Stimulated activated CD4-positive, alpha-beta T cell treated with anti-CD3 and anti-CD28 coated beads, Interleukin-4, amount 100 ng/mL, for 48 hours (primary cell): ENCODE data around the gene PKD1L1.
"Not testable (repeated sequence)": the region's sequence is repeated elsewhere in the genome, so short reads cannot be mapped to it uniquely, and the experiment has no call there.

ENCODE experiments used
- DNase-seq, 2 donors: peaks; one replicate each; pipeline ENCODE4 v3.0.0-alpha.2; 2020; ENCODE audit warnings: low read depth in 2 of 2

Gene PKD1L1

DNA sequence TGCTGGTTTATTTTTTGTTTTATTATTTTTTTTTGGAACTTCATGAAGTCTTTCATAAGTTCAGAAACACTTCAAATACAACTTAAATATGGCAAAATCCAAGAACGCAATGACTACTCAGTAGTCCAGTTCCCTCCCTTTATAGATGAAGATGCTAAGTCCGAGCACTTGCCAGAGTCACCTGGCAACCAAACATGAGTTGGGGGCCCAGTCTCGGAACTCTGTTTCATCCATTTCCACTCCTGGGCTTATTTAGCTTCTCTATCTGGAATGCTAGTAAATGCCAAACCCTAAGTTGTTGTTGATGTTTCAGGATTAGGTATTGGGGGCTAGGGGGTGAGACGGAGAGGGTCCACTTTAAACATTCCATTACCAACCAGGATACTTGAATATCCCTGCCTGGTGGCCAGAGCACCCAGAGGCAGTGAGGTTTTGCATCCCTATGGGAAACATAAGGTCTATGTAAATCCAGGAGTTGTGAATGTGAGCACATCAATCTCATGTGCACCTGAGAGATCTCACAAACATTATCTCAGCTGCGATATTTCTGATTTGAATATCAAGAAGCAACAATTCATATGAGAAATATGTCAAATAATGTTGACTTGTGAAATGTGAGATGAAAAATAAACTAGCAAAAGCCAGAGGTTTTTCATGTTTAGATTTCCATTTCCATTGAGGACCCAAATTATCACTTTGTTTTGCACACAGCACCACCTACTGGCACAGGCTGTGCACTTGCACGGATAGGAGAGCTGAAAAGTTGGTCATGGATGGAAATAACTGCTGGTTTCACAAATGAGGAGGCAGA lies 129.3 kb downstream of the PKD1L1 start:
- DNase-seq = peak; percentile 23 to 45

DNA sequence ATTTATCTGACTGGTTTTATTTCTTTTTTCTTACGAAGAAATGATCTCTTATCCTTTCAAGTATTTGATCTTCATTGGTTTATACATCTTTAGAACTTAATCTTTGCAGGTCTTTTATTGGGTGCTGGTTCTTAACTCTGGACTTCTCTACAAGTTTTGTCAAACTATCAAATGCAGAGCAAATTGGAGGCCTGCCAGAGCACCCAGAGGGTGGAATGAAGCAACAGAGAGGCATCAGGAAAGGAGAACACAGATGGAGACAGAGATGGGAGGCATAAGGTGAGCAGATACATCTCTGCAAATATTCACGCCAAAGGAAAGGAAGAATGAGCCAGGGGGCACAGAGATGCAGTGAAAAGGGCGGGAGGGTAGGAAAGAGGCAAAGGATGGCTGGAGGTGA lies 130.3 kb downstream of the PKD1L1 start:
- no peak for DNase-seq

DNA sequence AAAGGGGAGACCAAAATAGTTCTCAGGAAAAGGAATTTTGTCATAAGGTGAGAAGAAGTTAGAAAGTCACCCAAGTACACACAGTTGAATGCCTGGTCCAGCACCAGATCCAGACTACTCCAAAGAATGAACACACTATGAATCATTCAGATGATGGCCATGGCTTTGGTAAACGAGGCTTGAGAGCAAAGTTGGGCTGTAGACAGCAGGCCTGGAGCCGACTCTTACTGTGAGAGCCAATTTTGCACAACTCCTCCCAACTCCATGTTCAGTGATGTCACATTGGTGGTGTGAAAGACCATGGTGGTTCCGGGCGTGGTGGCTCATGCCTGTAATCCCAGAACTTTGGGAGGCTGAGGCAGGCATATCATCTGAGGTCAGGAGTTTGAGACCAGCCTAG lies 131.6 kb downstream of the PKD1L1 start:
- no peak for DNase-seq

DNA sequence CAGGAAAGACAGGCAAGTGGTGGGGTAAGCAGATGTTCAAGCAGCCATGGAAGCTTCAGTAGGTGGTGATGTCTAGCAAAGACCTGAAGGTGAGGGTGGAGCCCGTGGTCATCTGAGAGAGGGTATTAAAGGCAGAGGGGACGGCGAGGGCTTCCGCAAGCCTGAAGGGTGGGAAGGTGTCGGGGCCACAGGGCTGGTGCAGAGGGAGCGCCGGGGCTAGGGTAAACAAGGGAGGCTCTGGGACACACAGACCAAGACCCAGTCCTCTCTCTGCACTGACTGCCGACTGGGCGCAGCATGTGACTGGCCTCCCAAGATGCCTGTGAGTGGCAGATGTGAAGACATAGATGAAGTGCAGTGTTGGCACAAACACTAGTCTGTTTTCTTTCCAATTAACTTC lies 132.4 kb downstream of the PKD1L1 start:
- DNase-seq = no peak

DNA sequence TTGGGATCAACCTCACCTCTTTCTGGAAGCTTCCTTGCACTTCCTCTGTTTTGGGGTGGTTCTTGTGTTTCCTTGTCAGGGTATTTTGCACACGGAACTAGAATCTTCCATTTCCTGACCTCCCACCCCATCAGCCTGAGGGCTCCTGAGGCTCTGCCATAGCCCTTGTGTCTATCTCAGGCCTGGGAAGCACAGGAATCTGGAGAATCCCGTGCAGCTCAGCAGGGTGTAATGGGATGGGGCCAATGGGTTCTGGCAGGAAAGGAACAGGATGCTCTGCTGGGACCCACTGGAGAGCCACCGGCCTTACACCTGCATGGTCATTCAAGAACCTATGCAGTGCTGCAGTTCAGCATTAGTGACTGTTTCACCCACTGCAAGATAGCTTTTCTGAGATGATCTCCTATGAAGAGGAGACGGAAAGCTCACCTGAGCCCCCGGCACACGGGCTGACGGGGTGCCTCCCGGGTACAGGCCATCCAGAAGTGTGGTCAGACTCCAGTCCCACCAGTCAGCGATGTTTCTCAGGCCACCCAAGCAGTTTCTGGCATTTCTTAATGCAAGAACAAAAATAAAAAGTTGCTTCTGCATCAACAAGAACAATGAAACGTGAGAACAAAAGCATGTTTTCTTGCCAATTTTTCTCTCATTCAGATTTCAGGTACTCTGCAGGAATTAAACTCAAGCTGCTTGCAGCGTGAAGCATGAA lies 133.2 kb downstream of the PKD1L1 start:
- DNase-seq = no peak

- no peak for DNase-seq
Measured at GRCh38 chr7:47813620-47814260, 134.5 kb downstream of the PKD1L1 start.

GRCh38 chr7:47812429-47813136 lies 135.7 kb downstream of the PKD1L1 start:
- DNase-seq = no peak

DNA sequence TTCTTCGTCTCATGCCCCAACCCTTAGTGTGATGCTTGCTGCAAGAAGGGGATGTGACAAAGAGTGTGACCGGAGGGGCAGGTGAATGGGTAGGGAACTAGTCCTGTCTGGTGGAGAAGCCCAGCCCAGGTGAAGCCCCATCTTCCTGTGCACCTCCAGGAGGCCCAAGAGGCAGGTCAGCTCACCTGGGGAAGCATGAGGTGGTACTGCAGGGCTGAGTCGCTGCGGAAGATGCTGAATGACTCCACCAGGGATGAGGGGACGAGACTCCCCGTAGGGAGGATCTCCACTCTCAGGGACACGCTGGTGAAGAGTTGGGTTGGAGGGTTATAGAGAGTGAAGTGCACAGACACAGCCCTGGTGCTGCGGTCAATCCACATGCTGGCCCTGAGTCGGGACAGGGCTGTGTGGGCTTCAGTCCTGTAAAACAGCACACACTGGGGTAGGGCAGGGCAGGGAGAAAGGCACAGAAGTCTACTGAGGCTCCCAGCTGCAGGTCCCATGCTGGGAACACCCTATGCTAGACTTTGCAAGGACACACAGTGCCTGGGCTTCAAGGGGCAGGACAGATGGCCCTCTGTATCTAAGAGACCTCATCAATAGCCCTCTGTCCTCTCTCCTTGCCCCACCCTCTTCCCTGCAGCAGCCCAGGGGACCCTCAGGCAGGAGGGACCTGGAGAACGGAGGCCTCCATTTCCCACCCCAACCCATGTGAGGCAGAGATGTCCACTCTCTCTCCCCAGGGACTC lies 136.5 kb downstream of the PKD1L1 start:
- DNase-seq = no peak

DNA sequence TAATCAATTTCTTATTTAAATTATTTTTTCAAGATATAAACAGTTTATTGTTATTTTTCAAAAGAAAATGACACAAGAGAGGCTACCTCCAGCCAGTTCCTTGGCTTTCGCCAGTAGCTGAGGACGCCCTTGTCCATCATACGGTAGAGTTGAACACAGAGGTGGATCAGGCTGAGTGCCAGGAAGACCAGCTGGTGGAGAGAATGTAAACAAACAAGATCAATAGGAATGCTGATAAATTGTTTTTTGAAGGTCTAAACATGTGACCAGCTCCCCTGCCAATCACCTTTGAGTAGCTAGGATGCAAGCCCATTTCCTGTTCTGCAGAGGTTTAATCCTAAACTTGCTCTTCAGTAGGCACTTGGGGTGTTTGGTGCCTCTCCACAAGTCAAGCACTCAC lies 138.9 kb downstream of the PKD1L1 start:
- DNase-seq = no peak

DNA sequence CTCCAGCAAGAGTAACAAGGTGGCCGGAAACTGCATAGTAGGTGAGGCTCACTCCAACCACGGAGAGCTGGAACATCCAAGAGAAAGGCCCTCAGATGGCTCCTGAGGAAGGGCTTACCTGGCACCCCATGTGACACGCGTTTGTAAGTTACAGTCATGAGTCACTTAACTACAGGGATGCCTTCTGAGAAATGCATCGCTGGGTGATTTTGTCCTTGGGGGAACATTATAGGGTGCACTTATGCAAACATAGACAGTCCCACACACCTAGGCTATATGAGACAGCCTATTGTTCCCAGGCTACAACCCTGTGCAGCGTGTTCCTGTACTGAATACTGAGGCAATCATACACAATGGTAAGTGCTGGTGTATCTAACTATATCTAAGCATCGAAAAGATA lies 139.9 kb downstream of the PKD1L1 start:
- no peak for DNase-seq

- DNase-seq = no peak
Measured at GRCh38 chr7:47807756-47808155, 140.5 kb downstream of the PKD1L1 start.

- DNase-seq = no peak
Measured at GRCh38 chr7:47807126-47807525, 141.1 kb downstream of the PKD1L1 start.

DNA sequence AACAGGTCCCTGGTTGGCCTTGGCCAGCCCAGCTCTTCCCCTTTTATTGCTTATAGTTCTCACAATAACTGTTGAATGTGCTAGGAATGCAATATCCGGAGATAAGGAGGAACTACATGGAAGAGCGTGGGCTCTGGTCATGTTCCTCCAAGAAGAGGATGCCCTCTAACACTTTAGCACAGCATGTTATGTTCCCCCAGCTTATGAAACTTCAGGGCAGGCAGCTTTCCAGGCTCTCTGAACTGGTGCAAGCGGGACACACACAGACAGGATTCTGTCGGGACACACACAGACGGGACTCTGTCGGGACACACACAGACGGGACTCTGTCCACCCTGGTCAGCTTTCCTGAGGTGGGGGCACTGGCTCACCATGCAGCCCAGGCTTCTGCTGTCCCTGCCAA lies 141.6 kb downstream of the PKD1L1 start:
- no peak for DNase-seq

DNA sequence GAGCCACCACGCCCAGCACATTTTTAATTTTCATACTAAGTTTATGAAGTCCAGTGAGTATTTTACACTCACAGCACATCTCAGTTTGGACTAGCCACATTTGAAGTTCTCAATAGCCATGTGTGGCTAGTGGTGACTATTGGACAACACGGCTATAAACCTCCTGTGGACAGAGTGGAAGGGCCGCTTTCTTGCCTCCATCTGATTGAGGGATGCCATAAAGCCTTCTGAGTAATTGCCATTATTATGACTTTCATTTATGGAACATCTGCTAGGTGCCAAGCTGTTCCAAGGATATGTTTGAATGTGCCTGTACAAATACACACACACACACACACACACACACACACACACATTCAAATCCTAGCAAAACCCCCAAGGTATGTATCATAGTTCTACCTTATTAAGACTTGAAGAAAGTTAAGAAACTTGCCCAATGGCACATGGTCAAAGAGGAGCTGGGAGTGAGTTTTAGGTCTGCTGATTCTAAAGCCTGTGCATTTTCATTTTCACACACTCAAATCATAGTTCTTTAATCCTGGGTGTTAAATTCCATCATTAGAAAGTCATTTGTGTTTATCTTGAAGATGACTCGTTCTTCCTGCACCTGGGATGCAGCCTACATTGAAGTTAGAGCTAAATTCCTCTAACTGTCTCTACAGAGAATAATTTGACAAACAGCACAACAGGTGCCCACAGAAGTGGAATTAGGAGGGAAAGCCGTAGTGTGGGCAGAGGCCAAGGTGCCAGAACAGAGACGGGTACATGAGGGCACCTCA lies 143.3 kb downstream of the PKD1L1 start:
- no peak for DNase-seq

GRCh38 chr7:47803846-47804245 lies 144.4 kb downstream of the PKD1L1 start:
- DNase-seq = no peak

- no peak for DNase-seq
Measured at GRCh38 chr7:47803025-47803424, 145.2 kb downstream of the PKD1L1 start.

DNA sequence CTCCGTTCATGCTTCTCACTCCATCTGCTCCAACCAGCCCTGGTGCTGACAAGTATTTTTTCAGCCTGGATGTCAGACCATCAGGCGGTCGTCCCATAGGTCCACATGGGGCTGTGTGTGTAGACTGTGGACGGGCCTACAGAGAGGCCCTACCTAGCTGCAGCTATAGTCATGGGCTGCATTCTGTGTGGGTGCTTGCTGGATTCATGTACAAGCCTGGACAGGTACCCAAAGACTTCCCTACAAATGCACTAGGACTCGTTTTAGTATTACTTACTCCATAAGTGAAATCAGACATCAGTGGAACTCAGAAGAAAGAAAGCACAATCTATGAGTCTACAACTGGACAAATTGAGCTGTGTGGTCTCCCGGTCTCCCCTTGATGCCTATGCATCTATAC lies 146.8 kb downstream of the PKD1L1 start:
- no peak for DNase-seq

DNA sequence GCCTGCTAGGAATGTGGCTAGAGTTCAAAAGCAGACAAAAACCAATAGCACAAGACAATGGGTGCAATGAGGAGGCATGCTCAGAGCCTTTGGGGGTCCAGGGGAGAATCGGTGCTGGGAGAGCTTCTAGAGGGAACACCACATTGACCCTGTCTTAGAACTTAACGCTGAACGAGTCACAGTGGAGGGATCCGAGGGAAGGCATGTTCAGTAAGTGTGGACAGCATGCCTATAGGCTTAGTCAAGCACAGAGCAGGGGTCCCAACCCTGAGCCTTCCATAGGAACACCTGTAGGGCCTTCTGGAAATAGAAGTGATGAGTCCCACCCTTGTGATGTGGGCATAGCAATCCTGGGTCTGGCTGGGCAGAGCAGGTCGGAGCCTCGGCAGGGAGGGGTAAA lies 148.7 kb downstream of the PKD1L1 start:
- no peak for DNase-seq

GRCh38 chr7:47796347-47796746 lies 151.9 kb downstream of the PKD1L1 start:
- no peak for DNase-seq

- DNase-seq = no peak
Measured at GRCh38 chr7:47795631-47796030, 152.6 kb downstream of the PKD1L1 start.

DNA sequence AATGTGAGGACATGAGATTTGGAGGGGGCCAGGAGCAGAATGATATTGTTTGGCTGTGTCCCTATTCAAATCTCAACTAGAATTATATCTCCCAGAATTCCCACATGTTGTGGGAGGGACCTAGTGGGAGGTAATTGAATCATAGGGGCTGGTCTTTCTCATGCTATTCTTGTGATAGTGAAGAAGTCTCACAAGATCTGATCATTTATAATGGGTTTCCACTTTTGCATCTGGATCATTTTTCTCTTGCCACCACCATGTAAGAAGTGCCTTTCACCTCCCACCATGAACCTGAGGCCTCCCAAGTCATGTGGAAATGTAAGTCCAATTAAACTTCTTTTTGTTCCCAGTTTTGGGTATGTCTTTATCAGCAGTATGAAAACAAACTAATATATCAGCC lies 153.1 kb downstream of the PKD1L1 start:
- DNase-seq = not testable (repeated sequence)
